Epithelial cell of esophagus (primary cell): Measurements from ENCODE around the gene ECEL1.
A peak's percentile ranks its signal among the peaks of the same experiment; 100 is the strongest.

Experiments used
- DNase-seq: peaks from one replicate; pipeline ENCODE4 v3.0.0; 2010; ENCODE audit warnings: low read depth
- H3K4me3 ChIP-seq: 2 replicates; pipeline ENCODE4 v1.5.1; 2011; ENCODE audit warnings: mild to moderate bottlenecking, low read length, control low read depth
- CTCF ChIP-seq: IDR thresholded peaks from 2 replicates; pipeline ENCODE4 v1.5.1; 2011; ENCODE audit warnings: low read depth, mild to moderate bottlenecking, low read length, control low read depth, inconsistent platforms; ENCODE audit not compliant: insufficient read depth; ENCODE audit errors: missing control alignments

ECEL1 gene

GRCh38 chr2:232521959-232522622, 34.5 kb upstream of the ECEL1 start:
- DNase-seq: peak; percentile 38
- no peak overlapping the region for H3K4me3 ChIP-seq
- TF ChIP-seq CTCF: peak; percentile 21

- no peak overlapping the region for H3K4me3 ChIP-seq
- no peak for DNase-seq
- TF ChIP-seq CTCF: no peak
These were observed 33.5 kb upstream of the ECEL1 start for GRCh38 chr2:232521098-232521497.

GRCh38 chr2:232520489-232520888, 32.9 kb upstream of the ECEL1 start:
- H3K4me3 ChIP-seq: no peak overlapping the region
- TF ChIP-seq CTCF: no peak
- DNase-seq: no peak

- no peak for TF ChIP-seq CTCF
These were observed 32.2 kb upstream of the ECEL1 start, which contains the start of gene PRSS56 for GRCh38 chr2:232519581-232520438. PRSS56 (plus strand) TSS chr2:232520388; CDS start chr2:232520599, 211 bp downstream.

GRCh38 chr2:232518844-232519243, 31.2 kb upstream of the ECEL1 start:
- TF ChIP-seq CTCF: no peak
- H3K4me3 ChIP-seq: no peak overlapping the region
- peak; percentile 10 for DNase-seq

More at GRCh38 chr2:232519581-232520438, 32.2 kb upstream of the ECEL1 start, which contains the start of gene PRSS56:
- DNase-seq: no peak
- no peak within 1 kb of the TSS for H3K4me3 ChIP-seq

GRCh38 chr2:232516551-232516950, 28.9 kb upstream of the ECEL1 start:
- no peak for DNase-seq
- no peak overlapping the region for H3K4me3 ChIP-seq
- no peak for TF ChIP-seq CTCF

GRCh38 chr2:232515639-232516038, 28.0 kb upstream of the ECEL1 start:
- TF ChIP-seq CTCF: no peak
- no peak for DNase-seq
- no peak overlapping the region for H3K4me3 ChIP-seq
